Vagina (tissue), 2 donors: ENCODE data around the gene GPX4. TPM values are rescaled to one million over a fixed set of nuclear protein-coding genes. Genes with fewer than 3 reads are reported as not detected.
"Not testable (repeated sequence)": the region's sequence is repeated elsewhere in the genome, so short reads cannot be mapped to it uniquely, and the experiment has no call there.

Experiments
- DNase-seq, 2 donors: peaks; one replicate each; pipeline ENCODE4 v3.0.0-alpha.2; 2017; ENCODE audit errors: extremely low spot score in 2 of 2
- H3K27ac ChIP-seq: fragments of 200-600 bp; sonication (generic); one replicate; pipeline ENCODE4 v1.5.1; 2019
- H3K27me3 ChIP-seq: fragments of 200-600 bp; sonication (generic); one replicate; pipeline ENCODE4 v1.5.1; 2019
- H3K36me3 ChIP-seq, 2 donors: fragments of 200-600 bp; sonication (generic); one replicate each; pipeline ENCODE4 v1.5.1; 2017 to 2019
- H3K4me1 ChIP-seq: fragments of 200-600 bp; sonication (generic); one replicate; pipeline ENCODE4 v1.5.1; 2019
- H3K4me3 ChIP-seq, 2 donors: fragments of 200-600 bp; sonication (generic); 1 replicate in 1 of 2; 2 replicates in 1 of 2; pipeline ENCODE4 v1.5.1; 2016 to 2019
- H3K9me3 ChIP-seq: fragments of 200-600 bp; sonication (generic); one replicate; pipeline ENCODE4 v1.5.1; 2019
- POLR2A ChIP-seq, 2 donors: fragments of 450-650 bp; IDR thresholded peaks; one replicate each; pipeline ENCODE4 v1.6.1; 2017; ENCODE audit warnings: antibody characterized with exemption in 2 of 2, mild to moderate bottlenecking in 2 of 2, moderate library complexity in 2 of 2
- POLR2AphosphoS5 ChIP-seq, 2 donors: sonication (generic); formaldehyde crosslinking; IDR thresholded peaks; one replicate each; pipeline ENCODE4 v1.9.0; 2017; ENCODE audit warnings: antibody characterized with exemption in 2 of 2, mild to moderate bottlenecking in 2 of 2, low read depth in 1 of 2; ENCODE audit not compliant: insufficient read depth in 1 of 2
- intact Hi-C: fragments of 100-400 bp; cut with DNase I; formaldehyde crosslinking; loops from one replicate; pipeline ENCODE4 v1.15.1; 2023
- total RNA-seq: library from RNA; depleted of rRNA; stranded (reverse); fragments of >200 nt; gene quantifications from one replicate; pipeline ENCODE4 v1.2.3, GENCODE V29; 2016
- TF ChIP-seq, protein P1 (sequence below), 3 experiments: fragments of 450-650 bp in 2 of 3; fragments of 200-600 bp in 1 of 3; sonication (generic) in 1 of 3; IDR thresholded peaks; one replicate each; pipeline ENCODE4 v1.5.1; 2017 to 2019; ENCODE audit warnings: antibody characterized with exemption in 3 of 3, mild to moderate bottlenecking in 2 of 3, moderate library complexity in 2 of 3

The GPX4 gene
- total RNA-seq, 1 donor from 2014 or later, result 524 TPM

- no peak overlapping the region for H3K27ac ChIP-seq
- H3K36me3 ChIP-seq, result peaks cover 0 to 54% of the 10 kb centered on the region in 2 donors
- intact Hi-C loops, result no loop called here
- H3K4me1 ChIP-seq, result peaks cover 31% of the 10 kb centered on the region
- no peak overlapping the region for H3K4me3 ChIP-seq
- no peaks in the 10 kb centered on the region for H3K9me3 ChIP-seq
- no peak for DNase-seq
- no peak for TF ChIP-seq POLR2AphosphoS5 (IDR thresholded peaks at IDR 0.05; ENCODE audit: insufficient read depth in 1 of 2, low read depth in 1 of 2)
- TF ChIP-seq, protein P1, sequence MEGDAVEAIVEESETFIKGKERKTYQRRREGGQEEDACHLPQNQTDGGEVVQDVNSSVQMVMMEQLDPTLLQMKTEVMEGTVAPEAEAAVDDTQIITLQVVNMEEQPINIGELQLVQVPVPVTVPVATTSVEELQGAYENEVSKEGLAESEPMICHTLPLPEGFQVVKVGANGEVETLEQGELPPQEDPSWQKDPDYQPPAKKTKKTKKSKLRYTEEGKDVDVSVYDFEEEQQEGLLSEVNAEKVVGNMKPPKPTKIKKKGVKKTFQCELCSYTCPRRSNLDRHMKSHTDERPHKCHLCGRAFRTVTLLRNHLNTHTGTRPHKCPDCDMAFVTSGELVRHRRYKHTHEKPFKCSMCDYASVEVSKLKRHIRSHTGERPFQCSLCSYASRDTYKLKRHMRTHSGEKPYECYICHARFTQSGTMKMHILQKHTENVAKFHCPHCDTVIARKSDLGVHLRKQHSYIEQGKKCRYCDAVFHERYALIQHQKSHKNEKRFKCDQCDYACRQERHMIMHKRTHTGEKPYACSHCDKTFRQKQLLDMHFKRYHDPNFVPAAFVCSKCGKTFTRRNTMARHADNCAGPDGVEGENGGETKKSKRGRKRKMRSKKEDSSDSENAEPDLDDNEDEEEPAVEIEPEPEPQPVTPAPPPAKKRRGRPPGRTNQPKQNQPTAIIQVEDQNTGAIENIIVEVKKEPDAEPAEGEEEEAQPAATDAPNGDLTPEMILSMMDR (IDR thresholded peaks at IDR 0.05), result no peak
- no peak for TF ChIP-seq POLR2A (IDR thresholded peaks at IDR 0.05)
- H3K27me3 ChIP-seq, result no peaks in the 10 kb centered on the region
These were observed 22.0 kb downstream of the GPX4 start for GRCh38 chr19:1125601-1126467.

DNA sequence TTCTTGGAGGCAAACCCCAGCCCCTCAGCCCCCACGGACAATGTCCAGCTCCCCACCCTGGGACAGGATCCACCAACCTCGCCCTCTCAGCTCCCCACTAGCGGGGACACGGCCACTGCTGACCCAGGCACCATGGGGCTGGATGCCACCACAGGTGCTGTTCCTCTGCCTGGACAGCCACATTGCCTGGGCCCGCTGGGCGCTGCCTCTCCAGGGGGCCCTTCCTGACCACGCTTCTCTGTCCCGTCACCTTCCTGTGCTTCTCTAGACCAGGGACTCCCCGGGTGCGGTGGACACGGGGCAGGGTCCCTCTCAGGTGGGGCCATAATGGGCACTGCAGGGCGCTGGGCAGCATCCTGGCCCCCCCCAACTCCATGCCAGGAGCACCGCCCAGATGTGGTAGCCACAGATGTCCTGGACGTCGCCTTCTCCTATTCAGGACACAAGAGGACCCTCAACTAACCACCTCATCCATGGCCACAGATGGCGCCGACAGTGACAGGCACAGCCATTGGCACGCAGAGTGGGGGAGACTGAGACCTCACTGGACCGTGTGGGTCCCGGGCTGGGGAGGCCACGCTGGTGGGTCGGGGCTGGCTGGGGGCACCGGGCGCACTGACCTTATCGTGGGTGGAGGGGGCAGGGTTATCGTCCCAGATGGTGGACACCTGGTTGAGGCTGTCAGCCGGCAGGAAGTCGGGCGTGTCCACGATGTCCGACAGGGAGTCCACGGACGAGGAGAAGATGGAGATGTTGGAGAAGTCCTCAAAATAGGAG lies 23.4 kb downstream of the GPX4 start:
- Histone ChIP-seq H3K4me3 (no peak overlapping the region), H3K9me3 (no peaks in the 10 kb centered on the region), H3K36me3 (peaks cover 0 to 40% of the 10 kb centered on the region in 2 donors), H3K27me3 (no peaks in the 10 kb centered on the region), H3K4me1 (peaks cover 45% of the 10 kb centered on the region), H3K27ac (no peak overlapping the region)
- no peak for DNase-seq
- no peak for TF ChIP-seq POLR2AphosphoS5 (IDR thresholded peaks at IDR 0.05; ENCODE audit: insufficient read depth in 1 of 2, low read depth in 1 of 2)
- TF ChIP-seq, protein P1 (IDR thresholded peaks at IDR 0.05), result no peak
- intact Hi-C loops, result no loop called here

DNA sequence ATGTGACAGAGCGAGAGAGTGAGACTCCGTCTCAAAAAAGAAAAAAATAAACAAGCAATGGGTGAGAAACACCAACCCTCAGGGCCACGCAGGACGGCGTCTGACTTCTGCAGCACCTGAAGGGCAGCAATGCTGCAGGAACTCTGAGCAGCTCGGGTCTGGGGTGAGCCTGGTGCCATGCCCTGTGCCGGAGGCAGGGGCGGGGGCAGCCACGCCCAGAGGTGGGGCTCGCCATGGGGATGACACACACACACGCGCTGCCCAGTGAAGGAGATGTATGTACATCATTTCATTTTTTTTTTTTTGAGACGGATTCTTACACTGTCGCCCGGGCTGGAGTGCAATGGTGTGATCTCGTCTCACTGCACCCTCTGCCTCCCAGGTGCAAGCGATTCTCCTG lies 24.3 kb downstream of the GPX4 start:
- peaks cover 0 to 31% of the 10 kb centered on the region in 2 donors for H3K36me3 ChIP-seq
- no peaks in the 10 kb centered on the region for H3K9me3 ChIP-seq
- no peak overlapping the region for H3K4me3 ChIP-seq
- H3K27ac ChIP-seq, result no peak overlapping the region
- intact Hi-C loops, result no loop called here
- no peaks in the 10 kb centered on the region for H3K27me3 ChIP-seq
- TF ChIP-seq POLR2A (IDR thresholded peaks at IDR 0.05), result no peak
- TF ChIP-seq POLR2AphosphoS5 (IDR thresholded peaks at IDR 0.05; ENCODE audit: insufficient read depth in 1 of 2, low read depth in 1 of 2), result no peak
- TF ChIP-seq, protein P1 (IDR thresholded peaks at IDR 0.05), result no peak
- peaks cover 54% of the 10 kb centered on the region for H3K4me1 ChIP-seq
- DNase-seq, result no peak

- H3K4me3 ChIP-seq, result not testable (repeated sequence)
- H3K4me1 ChIP-seq, result peaks cover 64% of the 10 kb centered on the region
These were observed 25.3 kb downstream of the GPX4 start for GRCh38 chr19:1129084-1129483.

GRCh38 chr19:1129535-1129934 lies 25.7 kb downstream of the GPX4 start:
- TF ChIP-seq, protein P1 (IDR thresholded peaks at IDR 0.05), result no peak
- TF ChIP-seq POLR2AphosphoS5 (IDR thresholded peaks at IDR 0.05; ENCODE audit: insufficient read depth in 1 of 2, low read depth in 1 of 2) (no peak), POLR2A (IDR thresholded peaks at IDR 0.05) (no peak)
- no peak overlapping the region for H3K27ac ChIP-seq
- H3K4me3 ChIP-seq, result no peak overlapping the region
- peaks cover 0 to 17% of the 10 kb centered on the region in 2 donors for H3K36me3 ChIP-seq
- H3K27me3 ChIP-seq, result no peaks in the 10 kb centered on the region
- intact Hi-C loops, result no loop called here
- no peaks in the 10 kb centered on the region for H3K9me3 ChIP-seq
- peaks cover 68% of the 10 kb centered on the region for H3K4me1 ChIP-seq
- no peak for DNase-seq

More at GRCh38 chr19:1129084-1129483, 25.3 kb downstream of the GPX4 start:
- H3K27ac ChIP-seq, H3K27me3 ChIP-seq, DNase-seq, intact Hi-C loops, H3K9me3 ChIP-seq: not testable (repeated sequence)
- peaks cover 0 to 21% of the 10 kb centered on the region in 2 donors for H3K36me3 ChIP-seq
